ENCODE measurements around the gene NEK7.

DNA sequence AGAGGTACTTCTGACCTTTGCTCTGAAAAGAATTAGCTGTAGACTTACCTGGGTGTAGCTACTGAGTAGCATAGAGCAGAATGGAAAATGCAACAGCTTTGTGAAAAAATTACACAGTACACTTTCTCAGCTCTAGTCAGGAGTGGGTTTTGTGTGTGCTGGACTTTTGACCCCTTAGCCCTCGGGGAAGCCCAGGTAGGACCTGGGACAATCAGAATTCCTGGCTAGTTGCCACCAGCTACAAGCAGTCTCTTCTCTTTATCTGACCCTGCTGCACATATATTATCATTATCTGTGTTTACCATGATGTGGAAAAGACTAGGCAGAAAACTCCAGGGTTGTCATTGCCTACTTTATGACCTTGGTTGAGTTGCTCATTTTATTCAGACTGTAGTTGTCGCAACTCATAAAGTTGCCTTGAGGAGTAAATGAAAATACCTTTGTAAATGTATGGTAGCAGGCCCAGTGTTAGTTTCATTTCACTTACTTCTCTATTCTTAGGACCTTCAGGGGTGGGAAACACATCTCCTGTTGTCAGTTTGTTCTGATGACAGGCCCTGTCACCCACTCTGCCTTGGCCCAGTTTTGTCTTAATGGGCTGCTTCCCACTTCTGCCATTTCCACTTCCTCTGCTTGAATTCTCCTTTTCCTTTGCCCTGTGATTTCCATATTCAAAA, 5.4 kb downstream of the NEK7 start:
- TF ChIP-seq, protein P1, sequence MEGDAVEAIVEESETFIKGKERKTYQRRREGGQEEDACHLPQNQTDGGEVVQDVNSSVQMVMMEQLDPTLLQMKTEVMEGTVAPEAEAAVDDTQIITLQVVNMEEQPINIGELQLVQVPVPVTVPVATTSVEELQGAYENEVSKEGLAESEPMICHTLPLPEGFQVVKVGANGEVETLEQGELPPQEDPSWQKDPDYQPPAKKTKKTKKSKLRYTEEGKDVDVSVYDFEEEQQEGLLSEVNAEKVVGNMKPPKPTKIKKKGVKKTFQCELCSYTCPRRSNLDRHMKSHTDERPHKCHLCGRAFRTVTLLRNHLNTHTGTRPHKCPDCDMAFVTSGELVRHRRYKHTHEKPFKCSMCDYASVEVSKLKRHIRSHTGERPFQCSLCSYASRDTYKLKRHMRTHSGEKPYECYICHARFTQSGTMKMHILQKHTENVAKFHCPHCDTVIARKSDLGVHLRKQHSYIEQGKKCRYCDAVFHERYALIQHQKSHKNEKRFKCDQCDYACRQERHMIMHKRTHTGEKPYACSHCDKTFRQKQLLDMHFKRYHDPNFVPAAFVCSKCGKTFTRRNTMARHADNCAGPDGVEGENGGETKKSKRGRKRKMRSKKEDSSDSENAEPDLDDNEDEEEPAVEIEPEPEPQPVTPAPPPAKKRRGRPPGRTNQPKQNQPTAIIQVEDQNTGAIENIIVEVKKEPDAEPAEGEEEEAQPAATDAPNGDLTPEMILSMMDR (IDR thresholded peaks at IDR 0.05), result no peak
- no peak for TF ChIP-seq ZFX (IDR thresholded peaks at IDR 0.05; ENCODE audit: borderline replicate concordance)
